ENCODE measurements around the gene SPN.
A peak's percentile ranks its signal among the peaks of the same experiment; 100 is the strongest.
"Not testable (repeated sequence)": the region's sequence is repeated elsewhere in the genome, so short reads cannot be mapped to it uniquely, and the experiment has no call there.

Gene SPN, protein sequence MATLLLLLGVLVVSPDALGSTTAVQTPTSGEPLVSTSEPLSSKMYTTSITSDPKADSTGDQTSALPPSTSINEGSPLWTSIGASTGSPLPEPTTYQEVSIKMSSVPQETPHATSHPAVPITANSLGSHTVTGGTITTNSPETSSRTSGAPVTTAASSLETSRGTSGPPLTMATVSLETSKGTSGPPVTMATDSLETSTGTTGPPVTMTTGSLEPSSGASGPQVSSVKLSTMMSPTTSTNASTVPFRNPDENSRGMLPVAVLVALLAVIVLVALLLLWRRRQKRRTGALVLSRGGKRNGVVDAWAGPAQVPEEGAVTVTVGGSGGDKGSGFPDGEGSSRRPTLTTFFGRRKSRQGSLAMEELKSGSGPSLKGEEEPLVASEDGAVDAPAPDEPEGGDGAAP

GRCh38 chr16:29663016-29663806 lies at the start of gene SPN:
Gene SPN, plus strand, starts transcription at chr16:29663247. Its CDS starts 482 bp downstream, at chr16:29663729.
- DNase-seq (ENCODE audit: low read depth in 2 of 2): peak in 1 of 2 experiments; percentile 41

- DNase-seq (ENCODE audit: low read depth in 2 of 2): peak; percentile 85 to 90
Observed at GRCh38 chr16:29613307-29614057, 49.6 kb upstream of the SPN start.

- not testable (repeated sequence) for DNase-seq (ENCODE audit: low read depth in 2 of 2)
Observed at GRCh38 chr16:29614691-29615314, 48.2 kb upstream of the SPN start.

- not testable (repeated sequence) for DNase-seq (ENCODE audit: low read depth in 2 of 2)
Observed at GRCh38 chr16:29616127-29616526, 46.9 kb upstream of the SPN start.

GRCh38 chr16:29620591-29620990 lies 42.5 kb upstream of the SPN start:
- not testable (repeated sequence) for DNase-seq (ENCODE audit: low read depth in 2 of 2)

DNA sequence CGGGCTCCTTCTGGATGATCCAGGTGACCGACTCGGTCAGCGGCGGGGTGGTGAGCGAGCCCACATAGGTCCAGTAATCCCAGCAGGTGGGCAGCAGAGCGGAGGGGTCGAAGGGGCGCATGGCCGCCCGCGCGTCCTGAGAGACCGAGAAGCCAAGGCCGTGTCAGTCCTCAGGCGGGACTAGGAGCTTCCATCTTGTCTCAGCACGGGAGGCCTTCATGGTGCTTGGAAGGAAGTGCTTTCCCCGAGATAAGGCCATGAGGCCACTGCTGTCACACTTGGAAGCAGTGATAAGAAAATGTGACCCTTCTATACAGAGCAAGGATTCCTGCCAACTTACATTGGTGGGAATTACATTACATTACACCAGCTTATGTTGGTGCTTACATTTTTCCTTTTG lies 40.3 kb upstream of the SPN start:
- not testable (repeated sequence) for DNase-seq (ENCODE audit: low read depth in 2 of 2)

DNA sequence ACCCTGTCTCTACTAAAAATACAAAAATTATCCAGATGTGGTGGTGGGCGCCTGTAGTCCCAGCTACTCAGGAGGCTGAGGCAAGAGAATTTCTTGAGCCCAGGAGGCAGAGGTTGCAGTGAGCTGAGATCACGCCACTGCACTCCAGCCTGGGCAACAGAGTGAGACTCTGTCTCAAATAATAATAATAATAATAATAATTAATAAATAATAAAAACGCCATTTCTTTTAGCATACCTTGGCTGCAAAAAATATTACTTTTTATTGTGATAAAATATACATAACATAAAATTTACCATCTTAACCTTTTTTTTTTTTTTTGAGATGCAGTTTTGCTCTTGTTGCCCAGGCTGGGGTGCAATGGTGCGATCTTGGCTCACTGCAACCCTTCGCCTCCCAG lies 39.8 kb upstream of the SPN start:
- DNase-seq (ENCODE audit: low read depth in 2 of 2): not testable (repeated sequence)

- DNase-seq (ENCODE audit: low read depth in 2 of 2): not testable (repeated sequence)
Observed at GRCh38 chr16:29625114-29625513, 37.9 kb upstream of the SPN start.

DNA sequence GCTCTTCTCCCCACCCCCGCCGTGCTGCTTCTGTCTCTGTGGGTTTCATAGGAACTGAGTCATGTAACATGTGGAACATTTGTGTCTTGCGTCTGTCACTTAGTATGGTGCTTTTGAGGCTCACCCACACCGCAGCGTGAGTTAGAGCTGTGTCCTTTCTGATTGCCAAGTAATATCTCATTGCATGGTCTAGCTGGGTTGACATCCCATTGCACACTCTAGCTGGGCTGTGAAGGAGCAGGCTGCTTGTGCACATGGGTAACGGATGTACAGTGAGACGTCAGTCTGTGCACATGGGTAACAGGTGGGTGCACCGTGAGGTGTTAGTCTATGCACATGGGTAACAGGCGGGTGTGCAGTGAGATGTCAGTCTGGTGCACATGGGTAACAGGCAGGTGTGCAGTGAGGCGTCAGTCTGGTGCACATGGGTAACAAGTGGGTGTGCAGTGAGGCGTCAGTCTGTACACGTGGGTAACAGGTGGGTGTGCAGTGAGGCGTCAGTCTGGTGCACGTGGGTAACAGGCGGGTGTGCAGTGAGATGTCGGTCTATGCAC lies 36.2 kb upstream of the SPN start:
- peak; percentile 41 to 49 for DNase-seq (ENCODE audit: low read depth in 2 of 2)

GRCh38 chr16:29627661-29628075 lies 35.4 kb upstream of the SPN start:
- DNase-seq (ENCODE audit: low read depth in 2 of 2): not testable (repeated sequence)

- DNase-seq (ENCODE audit: low read depth in 2 of 2): not testable (repeated sequence)
Observed at GRCh38 chr16:29628707-29629106, 34.3 kb upstream of the SPN start.

- DNase-seq (ENCODE audit: low read depth in 2 of 2): not testable (repeated sequence)
Observed at GRCh38 chr16:29629318-29629717, 33.7 kb upstream of the SPN start.

- not testable (repeated sequence) for DNase-seq (ENCODE audit: low read depth in 2 of 2)
Observed at GRCh38 chr16:29631658-29632057, 31.4 kb upstream of the SPN start.

GRCh38 chr16:29635902-29636301 lies 27.1 kb upstream of the SPN start:
- DNase-seq (ENCODE audit: low read depth in 2 of 2): not testable (repeated sequence)

GRCh38 chr16:29636368-29636767 lies 26.7 kb upstream of the SPN start:
- not testable (repeated sequence) for DNase-seq (ENCODE audit: low read depth in 2 of 2)

- not testable (repeated sequence) for DNase-seq (ENCODE audit: low read depth in 2 of 2)
Observed at GRCh38 chr16:29638751-29639150, 24.3 kb upstream of the SPN start.

- no peak for DNase-seq (ENCODE audit: low read depth in 2 of 2)
Observed at GRCh38 chr16:29641561-29641960, 21.5 kb upstream of the SPN start.

DNA sequence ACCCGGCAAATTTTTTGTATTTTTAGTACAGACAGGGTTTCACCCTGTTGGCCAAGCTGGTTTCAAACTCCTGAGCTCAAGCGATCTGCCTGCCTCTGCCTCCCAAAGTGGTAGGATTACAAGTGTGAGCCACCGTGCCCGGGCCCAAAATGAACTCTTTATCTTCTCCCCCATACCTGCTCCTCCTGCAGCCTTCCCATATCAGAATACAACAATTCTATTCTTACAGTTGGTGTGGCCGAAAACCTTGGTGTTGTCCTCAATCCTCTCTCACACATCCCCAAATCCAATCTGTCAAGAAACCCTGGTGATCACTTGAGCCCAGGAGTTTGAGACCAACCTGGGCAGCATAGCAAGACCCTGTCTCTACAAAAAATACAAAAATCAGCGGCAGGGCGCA lies 19.5 kb upstream of the SPN start:
- no peak for DNase-seq (ENCODE audit: low read depth in 2 of 2)

- no peak for DNase-seq (ENCODE audit: low read depth in 2 of 2)
Observed at GRCh38 chr16:29644338-29644857, 18.6 kb upstream of the SPN start.

DNA sequence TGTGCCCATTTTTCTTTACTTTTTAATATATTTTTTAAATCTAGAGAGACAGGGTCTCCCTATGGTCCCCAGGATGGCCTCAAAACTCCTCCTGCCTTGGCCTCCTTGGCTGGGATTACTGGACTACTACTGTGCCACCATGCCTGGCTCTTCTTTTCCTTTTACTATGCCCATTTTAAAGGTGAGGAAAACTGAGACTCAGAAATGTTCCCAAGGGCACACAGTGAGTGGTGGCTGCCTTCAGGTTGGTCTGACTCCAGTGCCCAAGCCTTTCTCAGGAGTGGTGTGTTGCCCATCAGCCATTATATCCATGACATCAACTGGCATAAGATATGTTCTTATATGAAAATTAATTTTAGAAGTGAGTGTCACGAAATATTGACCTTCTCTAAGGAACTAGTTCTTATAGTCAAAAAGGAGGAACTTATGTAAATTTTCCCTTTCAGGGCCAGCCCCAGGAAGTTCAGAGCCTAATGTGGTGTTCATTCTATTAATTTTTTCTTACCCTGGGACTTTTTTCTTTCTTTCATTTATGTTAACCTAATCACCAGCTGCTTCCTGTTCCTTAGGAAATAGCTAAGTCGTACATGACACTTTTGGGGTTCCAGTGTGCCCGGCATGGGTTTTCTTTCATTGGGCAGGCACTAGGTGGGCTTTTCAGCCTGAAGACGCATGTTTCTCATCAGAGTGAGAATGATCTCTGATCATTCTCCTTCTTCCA lies 17.9 kb upstream of the SPN start:
- no peak for DNase-seq (ENCODE audit: low read depth in 2 of 2)
